Keratinocyte (primary cell): Measurements from ENCODE around the gene OR5H1. TPM values are rescaled to one million over a fixed set of nuclear protein-coding genes. Genes with fewer than 3 reads are reported as not detected.

Experiments
- DNase-seq: peaks from one replicate; pipeline ENCODE4 v3.0.0-alpha.2; 2011; ENCODE audit warnings: low read depth, missing footprints, low spot score
- FAIRE-seq: peaks from 2 replicates; lab custom pipeline; 2011; peaks lifted over from hg19 to GRCh38; lab: Jason Lieb, UNC
- H2AFZ ChIP-seq: 2 replicates; pipeline ENCODE4 v1.6.0; 2012; ENCODE audit warnings: low read length, control low read depth, inconsistent platforms; ENCODE audit not compliant: control insufficient read depth
- H3K27ac ChIP-seq: 2 replicates; pipeline ENCODE4 v1.5.1; 2011; ENCODE audit warnings: low read length; ENCODE audit not compliant: control insufficient read depth, insufficient read depth
- H3K27me3 ChIP-seq: 3 replicates; pipeline ENCODE4 v1.6.0; 2011; ENCODE audit warnings: low read length; ENCODE audit not compliant: control insufficient read depth, insufficient read depth; ENCODE audit errors: extremely low read depth
- H3K36me3 ChIP-seq, 2 experiments: 2 replicates in 1 of 2; 3 replicates in 1 of 2; pipeline ENCODE4 v1.5.1; 2011; ENCODE audit warnings: low read length in 2 of 2, mild to moderate bottlenecking in 1 of 2; ENCODE audit not compliant: control insufficient read depth in 2 of 2, insufficient read depth in 2 of 2; ENCODE audit errors: extremely low read depth in 1 of 2
- H3K4me1 ChIP-seq: 3 replicates; pipeline ENCODE4 v1.5.1; 2011; ENCODE audit warnings: low read length; ENCODE audit not compliant: control insufficient read depth, insufficient read depth; ENCODE audit errors: extremely low read depth
- H3K4me2 ChIP-seq: 3 replicates; pipeline ENCODE4 v1.6.0; 2011; ENCODE audit warnings: low read depth, low read length; ENCODE audit not compliant: control insufficient read depth, insufficient read depth; ENCODE audit errors: extremely low read depth
- H3K4me3 ChIP-seq, 3 experiments: fragments of 200-600 bp in 1 of 3; sonication (generic) in 1 of 3; 2 replicates in 2 of 3; 3 replicates in 1 of 3; pipeline ENCODE4 v1.5.1; 2011 to 2016; ENCODE audit warnings: low read length in 3 of 3, mild to moderate bottlenecking in 3 of 3, control low read depth in 2 of 3, inconsistent platforms in 1 of 3, low read depth in 1 of 3, mixed read lengths in 1 of 3, mixed run types in 1 of 3, moderate library complexity in 1 of 3; ENCODE audit not compliant: control insufficient read depth in 2 of 3, insufficient read depth in 2 of 3; ENCODE audit errors: extremely low read depth in 1 of 3
- H3K79me2 ChIP-seq: 2 replicates; pipeline ENCODE4 v1.6.0; 2012; ENCODE audit warnings: low read length; ENCODE audit not compliant: control insufficient read depth, insufficient read depth
- H3K9ac ChIP-seq: 3 replicates; pipeline ENCODE4 v1.6.0; 2011; ENCODE audit warnings: low read length; ENCODE audit not compliant: control insufficient read depth, insufficient read depth; ENCODE audit errors: extremely low read depth
- H3K9me1 ChIP-seq: 3 replicates; pipeline ENCODE4 v1.6.0; 2011; ENCODE audit warnings: low read length; ENCODE audit not compliant: control insufficient read depth, insufficient read depth; ENCODE audit errors: extremely low read depth
- H3K9me3 ChIP-seq: 2 replicates; pipeline ENCODE4 v1.5.1; 2012; ENCODE audit warnings: low read depth, low read length; ENCODE audit not compliant: control insufficient read depth
- H4K20me1 ChIP-seq: 3 replicates; pipeline ENCODE4 v1.6.0; 2011; ENCODE audit warnings: low read length; ENCODE audit not compliant: control insufficient read depth, insufficient read depth; ENCODE audit errors: extremely low read depth
- CTCF ChIP-seq, 3 experiments: IDR thresholded peaks in 1 of 3; conservative IDR thresholded peaks in 1 of 3; optimal IDR thresholded peaks in 1 of 3; 2 replicates in 2 of 3; 3 replicates in 1 of 3; pipeline versions ENCODE3 to v1.5.1; 2011; ENCODE audit warnings: low read length in 3 of 3, mild to moderate bottlenecking in 3 of 3, moderate library complexity in 2 of 3, control low read depth in 1 of 3, inconsistent platforms in 1 of 3; ENCODE audit not compliant: insufficient read depth in 2 of 3; ENCODE audit errors: extremely low read depth in 1 of 3
- EZH2 ChIP-seq: IDR thresholded peaks from one replicate; pipeline ENCODE4 v1.6.1; 2012; ENCODE audit warnings: inconsistent platforms, mild to moderate bottlenecking, low read length, moderate library complexity
- dilution Hi-C: fragments of 300-500 bp; cut with MboI; formaldehyde crosslinking; loops from one replicate; pipeline ENCODE4 v1.7.0; 2020; ENCODE audit warnings: low sequenced_read_pairs; ENCODE audit not compliant: extremely low pct_ligation_motif_present
- polyA minus RNA-seq, 3 experiments: library from RNA; depleted of rRNA, polyadenylated mRNA; stranded (reverse); fragments of >200 nt; gene quantifications; 1 replicate in 1 of 3; 2 replicates in 1 of 3; 3 replicates in 1 of 3; pipeline ENCODE4 v1.2.3, GENCODE V29; 2011
- polyA plus RNA-seq, 5 experiments: library from polyadenylated mRNA; depleted of rRNA in 3 of 5; stranded (reverse) in 3 of 5; stranded (forward) in 1 of 5; unstranded in 1 of 5; fragments of >200 nt; gene quantifications; 1 replicate in 1 of 5; 2 replicates in 3 of 5; 3 replicates in 1 of 5; pipeline versions ENCODE4 v1.2.1 to v1.2.3, GENCODE V29; 2011 to 2012; ENCODE audit warnings: missing spikeins in 2 of 5, low read depth in 1 of 5, low replicate concordance in 1 of 5

OR5H1 gene
- polyA plus RNA-seq (not detected in 3 replicates), polyA minus RNA-seq (not detected in 3 replicates)
- not detected for polyA plus RNA-seq (2011; ENCODE audit: low read depth)
- not detected in 2 replicates for polyA plus RNA-seq (2011; cell fraction: cytosol; rRNA removed)
- polyA plus RNA-seq (2011; cell fraction: nucleus; rRNA removed): not detected in 2 replicates
- polyA plus RNA-seq (2012; ENCODE audit: low replicate concordance): not detected in 2 replicates
- polyA minus RNA-seq (2011; cell fraction: cytosol; rRNA and poly(A)+ RNA removed): not detected
- polyA minus RNA-seq (2011; cell fraction: nucleus; rRNA and poly(A)+ RNA removed): not detected in 2 replicates

GRCh38 chr3:98130421-98130820 lies at the start of gene OR5H1:
Gene OR5H1, plus strand, starts transcription at chr3:98130721. Its CDS starts 1,977 bp downstream, at chr3:98132698.
- no peak within 1 kb of the TSS for H3K27ac ChIP-seq
- dilution Hi-C loops: no loop called here
- H3K79me2 ChIP-seq: no peaks in the 10 kb centered on the region
- H3K27me3 ChIP-seq: no peaks in the 10 kb centered on the region
- H3K36me3 ChIP-seq: no peaks in the 10 kb centered on the region
- no peaks in the 10 kb centered on the region for H3K9me1 ChIP-seq
- no peak within 1 kb of the TSS for H3K9ac ChIP-seq
- FAIRE-seq (no peak), DNase-seq (no peak)
- H3K4me2 ChIP-seq: no peak within 1 kb of the TSS
- TF ChIP-seq CTCF (optimal IDR thresholded peaks at IDR 0.05 in 1 of 3, IDR thresholded peaks at IDR 0.05 in 1 of 3, conservative IDR thresholded peaks at IDR 0.05 in 1 of 3; ENCODE audit: extremely low read depth in 1 of 3, insufficient read depth in 2 of 3, low read length in 3 of 3): no peak
- TF ChIP-seq EZH2: no peak
- no peaks in the 10 kb centered on the region for H3K4me1 ChIP-seq
- no peak within 1 kb of the TSS for H2AFZ ChIP-seq
- H3K9me3 ChIP-seq: no peaks in the 10 kb centered on the region
- no peak within 1 kb of the TSS for H3K4me3 ChIP-seq
- no peaks in the 10 kb centered on the region for H4K20me1 ChIP-seq

GRCh38 chr3:98086873-98087272 lies 43.6 kb upstream of the OR5H1 start, which contains the start of gene OR5AC2:
Gene OR5AC2, plus strand, starts transcription at chr3:98087173. Its CDS starts 0 bp downstream, at chr3:98087173.
- TF ChIP-seq EZH2 (no peak), CTCF (optimal IDR thresholded peaks at IDR 0.05 in 1 of 3, IDR thresholded peaks at IDR 0.05 in 1 of 3, conservative IDR thresholded peaks at IDR 0.05 in 1 of 3; ENCODE audit: extremely low read depth in 1 of 3, insufficient read depth in 2 of 3, low read length in 3 of 3) (no peak)
- no peaks in the 10 kb centered on the region for H3K9me1 ChIP-seq
- no peaks in the 10 kb centered on the region for H4K20me1 ChIP-seq
- no peak within 1 kb of the TSS for H3K9ac ChIP-seq
- H3K27me3 ChIP-seq: no peaks in the 10 kb centered on the region
- no peak within 1 kb of the TSS for H3K4me2 ChIP-seq
- no peaks in the 10 kb centered on the region for H3K4me1 ChIP-seq
- DNase-seq (no peak), FAIRE-seq (no peak)
- H3K27ac ChIP-seq: no peak within 1 kb of the TSS
- no peaks in the 10 kb centered on the region for H3K9me3 ChIP-seq
- H3K4me3 ChIP-seq: no peak within 1 kb of the TSS
- dilution Hi-C loops: no loop called here
- no peaks in the 10 kb centered on the region for H3K79me2 ChIP-seq
- H3K36me3 ChIP-seq: no peaks in the 10 kb centered on the region
- H2AFZ ChIP-seq: no peak within 1 kb of the TSS
